GM18868 (cell line): ENCODE measurements around the gene RNU4-1.
A peak's percentile ranks its signal among the peaks of the same experiment; 100 is the strongest.

Experiments
- ATAC-seq: cut with Tn5 transposase; IDR thresholded peaks from one replicate; pipeline ENCODE4 v1.9.1; 2021; ENCODE audit warnings: mild to moderate bottlenecking, moderate library complexity; ENCODE audit not compliant: unreplicated experiment

RNU4-1 gene

GRCh38 chr12:120290609-120291305 lies 2.3 kb downstream of the RNU4-1 start:
- no peak for ATAC-seq

GRCh38 chr12:120287491-120287890 lies 5.5 kb downstream of the RNU4-1 start:
- ATAC-seq, result no peak

- ATAC-seq, result no peak
Observed at GRCh38 chr12:120286768-120287490, 6.1 kb downstream of the RNU4-1 start.

- no peak for ATAC-seq
Observed at GRCh38 chr12:120284381-120284780, 8.7 kb downstream of the RNU4-1 start.

GRCh38 chr12:120283318-120283717 lies 9.7 kb downstream of the RNU4-1 start:
- no peak for ATAC-seq

GRCh38 chr12:120278137-120279069 lies 14.6 kb downstream of the RNU4-1 start:
- ATAC-seq, result no peak

- no peak for ATAC-seq
Observed at GRCh38 chr12:120276734-120277133, 16.3 kb downstream of the RNU4-1 start.

- no peak for ATAC-seq
Observed at GRCh38 chr12:120267736-120268135, 25.3 kb downstream of the RNU4-1 start.

- ATAC-seq, result no peak
Observed at GRCh38 chr12:120266180-120266870, 26.7 kb downstream of the RNU4-1 start.

- ATAC-seq, result peak; percentile 76
Observed at GRCh38 chr12:120265473-120266179, 27.4 kb downstream of the RNU4-1 start, which contains the start of gene PXN. Gene PXN (minus strand): TSS chr12:120265730. CDS start chr12:120265629, 101 bp downstream.

GRCh38 chr12:120264904-120265472 lies 28.0 kb downstream of the RNU4-1 start:
- no peak for ATAC-seq

- ATAC-seq, result no peak
Observed at GRCh38 chr12:120264086-120264903, 28.7 kb downstream of the RNU4-1 start.

GRCh38 chr12:120263748-120264085 lies 29.3 kb downstream of the RNU4-1 start:
- ATAC-seq, result no peak

GRCh38 chr12:120262852-120263747 lies 29.9 kb downstream of the RNU4-1 start:
- ATAC-seq, result no peak

GRCh38 chr12:120261951-120262851 lies 30.8 kb downstream of the RNU4-1 start:
- ATAC-seq, result no peak

- no peak for ATAC-seq
Observed at GRCh38 chr12:120260607-120261006, 32.4 kb downstream of the RNU4-1 start.
